ENCODE data around the gene MYO18B.

Gene MYO18B

DNA sequence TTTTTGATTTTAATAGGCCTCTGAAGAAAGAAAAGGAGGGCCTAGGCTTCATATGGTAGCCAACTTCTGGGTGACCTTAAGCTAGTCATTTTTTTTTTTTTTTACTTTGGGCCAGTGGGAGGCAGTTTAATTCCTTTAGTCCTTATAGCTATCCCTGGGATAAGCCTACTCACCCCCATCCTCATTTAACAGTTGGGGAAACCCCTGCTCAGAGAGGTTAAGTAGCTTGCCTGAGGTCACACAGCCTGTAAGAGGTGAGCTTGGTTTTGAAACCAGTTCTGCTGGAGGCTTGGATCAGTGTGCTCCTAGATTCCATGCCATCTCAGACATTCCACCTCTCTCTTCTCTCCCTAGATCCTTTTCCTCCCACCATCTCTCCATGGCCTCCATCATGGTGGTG lies 86.4 kb downstream of the MYO18B start:
- DNase-seq (ENCODE audit: low spot score) = no peak

DNA sequence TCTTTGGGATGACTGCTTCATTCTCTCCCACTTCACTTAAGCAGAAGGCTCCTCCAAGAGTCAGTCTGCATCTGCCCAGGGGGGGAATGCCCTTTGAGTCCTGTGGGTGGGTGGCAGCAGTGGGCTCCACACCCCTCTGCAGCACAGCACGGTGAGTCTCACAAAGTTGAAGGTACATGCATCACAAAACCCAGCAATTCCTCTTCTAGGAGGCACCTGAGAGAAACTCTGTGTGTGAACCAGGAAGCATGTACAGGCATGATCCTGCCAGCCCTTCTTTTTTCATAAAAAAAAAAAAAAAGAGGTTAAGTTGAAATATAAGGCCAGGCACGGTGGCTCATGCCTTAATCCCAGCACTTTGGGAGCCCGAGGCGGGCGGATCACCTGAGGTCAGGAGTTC lies 87.2 kb downstream of the MYO18B start:
- no peak for DNase-seq (ENCODE audit: low spot score)

DNA sequence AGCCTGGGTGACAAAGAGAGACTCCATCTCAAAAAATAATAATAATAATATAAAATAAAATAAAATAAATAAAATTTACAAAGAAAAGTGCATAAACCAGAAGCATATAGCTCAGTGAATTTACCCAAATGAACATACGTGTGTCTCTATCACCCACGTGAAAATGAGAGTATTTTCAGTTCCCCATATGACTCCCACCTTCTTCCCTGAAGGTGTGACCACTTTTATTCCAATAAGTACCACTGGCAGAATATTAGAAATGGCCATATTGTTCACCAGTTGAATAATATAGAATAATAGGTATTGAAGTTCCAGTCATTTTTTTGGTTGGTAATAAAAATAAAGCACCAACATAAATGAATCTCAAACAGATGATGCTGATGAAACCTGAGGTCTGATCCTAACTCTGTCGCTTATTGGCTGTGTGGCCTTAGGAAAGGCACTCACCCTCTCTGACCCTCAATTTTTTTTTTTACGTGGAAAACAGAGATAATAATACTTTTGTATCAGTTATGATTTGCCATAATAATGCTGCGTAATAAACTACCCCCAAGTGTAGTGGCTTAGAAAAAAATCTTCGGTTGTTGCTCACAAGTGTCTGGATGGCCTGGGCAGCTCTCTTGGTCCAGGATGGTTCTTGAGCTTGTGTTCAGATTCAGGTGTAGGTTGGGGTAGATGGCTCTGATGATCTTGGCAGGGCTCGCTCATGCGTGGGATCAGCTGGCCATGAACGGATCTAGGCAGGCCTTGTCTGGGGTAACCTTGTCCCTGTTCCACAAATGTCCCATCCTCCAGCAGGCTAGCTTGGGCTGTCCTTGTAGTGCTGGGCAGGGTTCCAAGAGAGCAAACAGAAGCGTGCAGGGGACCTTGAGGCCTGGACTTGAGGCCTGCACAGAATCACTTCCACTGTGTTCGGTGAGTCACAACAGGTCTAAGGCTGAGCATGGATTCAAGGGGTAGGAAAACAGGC lies 88.1 kb downstream of the MYO18B start:
- no peak for DNase-seq (ENCODE audit: low spot score)

GRCh38 chr22:25833091-25833490 lies 91.1 kb downstream of the MYO18B start:
- no peak for DNase-seq (ENCODE audit: low spot score)

- no peak for DNase-seq (ENCODE audit: low spot score)
Observed at GRCh38 chr22:25833676-25834075, 91.7 kb downstream of the MYO18B start.

DNA sequence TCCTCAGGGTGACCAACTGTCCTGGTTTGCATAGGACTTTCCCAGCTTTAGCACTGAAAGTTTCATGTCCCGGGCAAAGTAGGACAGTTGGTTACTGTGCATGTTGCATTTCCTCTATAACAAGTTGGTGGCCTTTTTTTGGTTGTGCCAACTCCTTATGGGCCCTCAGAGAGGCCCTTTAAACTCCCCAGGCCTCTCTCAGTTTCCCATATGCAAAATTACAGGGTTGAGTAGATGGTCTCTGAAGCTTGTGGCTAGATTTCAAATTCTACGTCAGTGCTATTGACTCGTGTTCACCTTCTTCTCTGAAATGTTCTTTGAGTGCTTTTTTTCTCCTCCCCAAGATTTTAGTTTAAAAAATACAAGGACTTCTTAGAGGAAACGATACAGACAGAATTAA lies 92.5 kb downstream of the MYO18B start:
- no peak for DNase-seq (ENCODE audit: low spot score)

- DNase-seq (ENCODE audit: low spot score) = no peak
Observed at GRCh38 chr22:25835348-25835747, 93.4 kb downstream of the MYO18B start.

DNA sequence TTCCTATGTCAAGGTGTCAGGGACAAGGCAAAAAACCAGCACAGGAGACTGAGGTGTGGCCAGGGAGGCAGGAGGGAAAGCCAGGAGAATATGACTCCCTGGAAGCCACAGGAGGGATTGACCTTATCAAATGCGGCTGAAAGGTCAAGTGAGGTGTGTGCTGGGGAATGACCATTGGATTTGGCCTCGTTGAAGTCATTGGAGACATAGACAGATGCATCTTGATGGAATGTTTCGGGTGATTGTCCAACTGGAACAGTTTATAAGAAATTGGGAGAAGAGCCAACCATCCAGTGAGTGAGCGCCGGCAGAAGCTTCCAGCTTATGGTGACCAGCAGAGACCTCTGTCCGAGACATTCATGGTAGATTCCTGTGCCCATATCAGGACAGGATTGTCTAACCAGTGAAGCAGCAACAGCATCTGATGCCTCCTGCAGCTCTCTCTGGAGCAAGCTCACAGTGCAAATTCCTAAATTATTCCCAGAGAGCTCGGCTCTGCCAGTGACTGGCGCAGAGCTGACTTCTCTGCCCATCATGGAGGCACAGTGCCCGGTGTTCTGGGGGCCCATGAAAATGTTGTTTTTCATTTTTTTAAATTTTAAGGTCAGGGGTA lies 95.4 kb downstream of the MYO18B start:
- no peak for DNase-seq (ENCODE audit: low spot score)

DNA sequence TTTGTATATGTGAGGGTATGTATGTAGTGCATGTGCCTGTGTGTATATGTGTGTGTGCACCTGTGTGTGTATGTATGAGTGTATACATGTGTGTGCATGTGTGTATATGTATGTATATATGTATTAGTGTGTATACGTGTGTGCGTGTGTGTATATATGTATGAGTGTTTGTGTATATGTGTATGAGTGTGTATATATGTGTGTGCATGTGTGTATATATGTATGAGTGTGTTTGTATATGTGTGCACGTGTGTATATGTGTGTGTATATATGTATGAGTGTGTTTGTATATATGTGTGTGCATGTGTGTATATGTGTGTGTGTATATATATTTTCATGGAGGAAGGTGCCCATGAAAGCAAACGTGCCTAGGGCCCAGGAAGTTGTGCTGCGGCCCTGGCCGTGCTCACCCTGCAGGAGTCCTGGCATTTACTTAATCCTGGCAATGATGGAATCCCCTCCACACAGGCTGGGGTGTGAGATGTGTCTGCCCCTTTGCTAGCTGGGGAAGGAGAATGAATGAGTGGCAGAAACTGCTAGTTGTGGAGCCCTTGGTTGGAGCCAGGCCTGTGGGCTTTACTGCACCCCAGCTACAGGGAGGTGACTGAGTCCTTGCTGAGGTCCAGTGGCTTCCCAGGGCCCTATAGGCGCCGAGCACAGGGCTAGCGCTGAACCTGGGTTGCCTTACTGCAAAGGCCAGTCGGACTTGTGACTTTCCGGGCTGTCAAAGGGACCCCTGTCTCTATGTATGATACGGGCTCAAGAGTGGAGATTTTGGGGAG lies 97.2 kb downstream of the MYO18B start:
- DNase-seq (ENCODE audit: low spot score) = no peak

GRCh38 chr22:25839755-25840154 lies 97.8 kb downstream of the MYO18B start:
- DNase-seq (ENCODE audit: low spot score) = no peak

DNA sequence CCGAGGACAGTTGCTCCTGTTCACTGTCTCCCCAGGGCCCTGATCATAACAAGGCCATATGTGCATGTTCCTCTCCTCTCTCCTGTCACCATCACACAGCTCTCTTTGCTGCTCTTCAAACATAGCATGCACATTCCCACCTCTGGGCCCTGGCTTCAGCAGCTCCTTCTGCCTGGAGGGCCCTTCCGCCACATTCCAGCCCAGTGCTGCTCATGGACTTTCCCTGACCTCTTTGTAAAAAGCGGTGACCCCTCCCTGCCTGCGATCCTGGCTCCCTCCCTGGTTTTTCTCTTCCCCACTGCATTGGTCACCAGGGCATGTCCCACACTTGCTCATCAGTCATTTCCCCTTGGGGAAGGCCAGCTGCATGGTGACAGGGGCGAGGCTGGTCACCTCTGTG lies 98.2 kb downstream of the MYO18B start:
- no peak for DNase-seq (ENCODE audit: low spot score)

GRCh38 chr22:25840891-25841290 lies 98.9 kb downstream of the MYO18B start:
- DNase-seq (ENCODE audit: low spot score) = no peak

DNA sequence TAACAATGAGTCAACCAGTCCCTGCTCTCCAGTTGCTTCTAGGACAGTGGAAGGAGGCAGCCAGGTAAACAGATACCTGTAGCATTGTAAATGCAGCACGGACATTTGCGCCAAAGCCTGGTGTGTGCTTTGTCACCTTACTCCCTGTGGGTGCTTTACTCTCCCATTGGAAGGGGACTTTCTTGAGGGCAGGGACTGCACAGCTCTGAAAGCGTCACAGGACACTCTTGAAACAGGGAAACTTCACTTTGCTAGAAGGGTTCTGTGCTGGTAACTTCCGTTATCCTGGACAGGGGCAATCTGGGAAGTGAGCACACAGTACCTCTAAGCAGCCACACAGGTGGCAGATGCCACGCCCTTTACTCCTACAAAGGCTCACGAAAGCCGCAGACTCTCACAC lies 99.8 kb downstream of the MYO18B start:
- no peak for DNase-seq (ENCODE audit: low spot score)

- no peak for DNase-seq (ENCODE audit: low spot score)
Observed at GRCh38 chr22:25843660-25844405, 101.8 kb downstream of the MYO18B start.

DNA sequence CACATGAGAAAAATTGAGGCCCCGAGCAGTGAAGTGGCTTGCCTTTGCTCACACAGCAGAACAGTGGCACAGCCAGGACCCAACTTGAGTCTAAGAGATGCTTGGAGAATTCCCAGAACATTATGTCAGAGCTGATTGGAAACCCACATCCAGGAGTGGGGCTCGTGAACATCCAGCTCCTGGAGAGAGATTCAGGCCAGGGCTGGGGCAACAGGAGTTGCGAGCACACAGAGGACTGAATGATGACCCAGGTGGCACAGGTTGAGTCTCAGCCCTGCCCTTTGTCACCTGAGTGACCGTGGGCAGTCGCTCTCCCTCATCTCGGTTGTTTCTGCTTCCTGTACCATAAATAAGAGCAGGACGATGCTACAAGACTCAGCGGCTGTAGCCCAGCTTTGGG lies 102.6 kb downstream of the MYO18B start:
- DNase-seq (ENCODE audit: low spot score) = no peak

- DNase-seq (ENCODE audit: low spot score) = peak; percentile 22
Observed at GRCh38 chr22:25845985-25846745, 104.2 kb downstream of the MYO18B start.

- DNase-seq (ENCODE audit: low spot score) = no peak
Observed at GRCh38 chr22:25847451-25847850, 105.5 kb downstream of the MYO18B start.

DNA sequence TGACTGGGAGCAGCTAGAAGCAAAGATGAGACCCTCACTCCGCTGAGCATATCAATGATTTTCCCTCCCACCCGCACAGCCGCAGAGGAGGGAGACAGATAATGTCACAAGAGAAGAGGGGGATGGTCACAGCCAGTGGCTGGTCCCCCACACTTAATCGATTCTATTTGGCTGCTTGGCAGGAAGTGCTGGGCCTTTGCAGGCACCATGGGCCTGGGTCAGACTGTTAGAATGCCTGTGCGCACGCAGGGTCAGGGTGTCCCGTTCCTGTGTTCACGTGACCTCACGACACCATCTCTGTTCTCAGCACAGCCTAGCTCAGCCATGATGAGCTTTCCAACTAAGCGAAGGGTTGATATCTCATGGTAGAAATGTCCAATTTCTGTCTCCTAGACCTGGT lies 107.0 kb downstream of the MYO18B start:
- DNase-seq (ENCODE audit: low spot score) = no peak

GRCh38 chr22:25849522-25849921 lies 107.5 kb downstream of the MYO18B start:
- no peak for DNase-seq (ENCODE audit: low spot score)

- DNase-seq (ENCODE audit: low spot score) = no peak
Observed at GRCh38 chr22:25852223-25852622, 110.2 kb downstream of the MYO18B start.

GRCh38 chr22:25853078-25853477 lies 111.1 kb downstream of the MYO18B start:
- peak; percentile 4 for DNase-seq (ENCODE audit: low spot score)
